ENCODE results near the gene GLS. TPM values are rescaled to one million over a fixed set of nuclear protein-coding genes. Genes with fewer than 3 reads are reported as not detected.

Gene GLS
- total and polyA plus RNA-seq, 2 of the 13 experiments (the other 11 are each of a cell fraction or from before 2014, with no cell fraction given): 78.6 to 183 TPM

GRCh38 chr2:190880378-190881083 lies at the start of gene GLS (continued):
- no peak for TF ChIP-seq NCOA1 (CRISPR knock-in tag; IDR thresholded peaks at IDR 0.05)
- peak; percentile 71 for TF ChIP-seq CREB1 (IDR thresholded peaks at IDR 0.05)
- TF ChIP-seq CREB1 (CRISPR knock-in tag; IDR thresholded peaks at IDR 0.05): no peak
- no peak for TF ChIP-seq ATF7 (IDR thresholded peaks at IDR 0.05)
- TF ChIP-seq ATF7 (CRISPR knock-in tag; IDR thresholded peaks at IDR 0.05): no peak
- TF ChIP-seq TCF7 (IDR thresholded peaks at IDR 0.05; ENCODE audit: low read depth): no peak
- peak; percentile 77; the same call in 1 of the 2 replicates for TF ChIP-seq DMAP1 (CRISPR knock-in tag; IDR thresholded peaks at IDR 0.05)
- TF ChIP-seq ZNF260 (CRISPR knock-in tag; IDR thresholded peaks at IDR 0.05; ENCODE audit: borderline replicate concordance, low read depth): no peak
- TF ChIP-seq NFIB (CRISPR knock-in tag; IDR thresholded peaks at IDR 0.05; ENCODE audit: borderline replicate concordance): no peak
- peak; percentile 24 for TF ChIP-seq ZNF883 (CRISPR knock-in tag; IDR thresholded peaks at IDR 0.05; ENCODE audit: not compliant biosample characterization)
- TF ChIP-seq ZNF101 (CRISPR knock-in tag; IDR thresholded peaks at IDR 0.05; ENCODE audit: borderline replicate concordance, low read depth): no peak
- peak; percentile 81 for TF ChIP-seq UBTF (CRISPR knock-in tag; IDR thresholded peaks at IDR 0.05)
- no peak; the same call in 1 of the 2 replicates for TF ChIP-seq NFE2L2 (IDR thresholded peaks at IDR 0.05; ENCODE audit: low read length)
- TF ChIP-seq NR3C1 (CRISPR knock-in tag; IDR thresholded peaks at IDR 0.05): no peak
- no peak for TF ChIP-seq KDM3A (CRISPR knock-in tag; IDR thresholded peaks at IDR 0.05; ENCODE audit: low read depth)
- TF ChIP-seq, protein P1, sequence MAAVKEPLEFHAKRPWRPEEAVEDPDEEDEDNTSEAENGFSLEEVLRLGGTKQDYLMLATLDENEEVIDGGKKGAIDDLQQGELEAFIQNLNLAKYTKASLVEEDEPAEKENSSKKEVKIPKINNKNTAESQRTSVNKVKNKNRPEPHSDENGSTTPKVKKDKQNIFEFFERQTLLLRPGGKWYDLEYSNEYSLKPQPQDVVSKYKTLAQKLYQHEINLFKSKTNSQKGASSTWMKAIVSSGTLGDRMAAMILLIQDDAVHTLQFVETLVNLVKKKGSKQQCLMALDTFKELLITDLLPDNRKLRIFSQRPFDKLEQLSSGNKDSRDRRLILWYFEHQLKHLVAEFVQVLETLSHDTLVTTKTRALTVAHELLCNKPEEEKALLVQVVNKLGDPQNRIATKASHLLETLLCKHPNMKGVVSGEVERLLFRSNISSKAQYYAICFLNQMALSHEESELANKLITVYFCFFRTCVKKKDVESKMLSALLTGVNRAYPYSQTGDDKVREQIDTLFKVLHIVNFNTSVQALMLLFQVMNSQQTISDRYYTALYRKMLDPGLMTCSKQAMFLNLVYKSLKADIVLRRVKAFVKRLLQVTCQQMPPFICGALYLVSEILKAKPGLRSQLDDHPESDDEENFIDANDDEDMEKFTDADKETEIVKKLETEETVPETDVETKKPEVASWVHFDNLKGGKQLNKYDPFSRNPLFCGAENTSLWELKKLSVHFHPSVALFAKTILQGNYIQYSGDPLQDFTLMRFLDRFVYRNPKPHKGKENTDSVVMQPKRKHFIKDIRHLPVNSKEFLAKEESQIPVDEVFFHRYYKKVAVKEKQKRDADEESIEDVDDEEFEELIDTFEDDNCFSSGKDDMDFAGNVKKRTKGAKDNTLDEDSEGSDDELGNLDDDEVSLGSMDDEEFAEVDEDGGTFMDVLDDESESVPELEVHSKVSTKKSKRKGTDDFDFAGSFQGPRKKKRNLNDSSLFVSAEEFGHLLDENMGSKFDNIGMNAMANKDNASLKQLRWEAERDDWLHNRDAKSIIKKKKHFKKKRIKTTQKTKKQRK (IDR thresholded peaks at IDR 0.05; ENCODE audit: low read length): no peak
- no peak; the same call in 1 of the 2 replicates for TF ChIP-seq ZNF839 (CRISPR knock-in tag; IDR thresholded peaks at IDR 0.05; ENCODE audit: borderline replicate concordance)
- TF ChIP-seq NRL (CRISPR knock-in tag; IDR thresholded peaks at IDR 0.05; ENCODE audit: borderline replicate concordance): peak; percentile 73
- no peak for TF ChIP-seq ZNF7 (CRISPR knock-in tag; IDR thresholded peaks at IDR 0.05)
- TF ChIP-seq PHF5A (CRISPR knock-in tag; IDR thresholded peaks at IDR 0.05; ENCODE audit: low read depth, unreplicated experiment): no peak
- TF ChIP-seq NCOA5 (CRISPR knock-in tag; IDR thresholded peaks at IDR 0.05): no peak
- TF ChIP-seq ARID5B (CRISPR knock-in tag; IDR thresholded peaks at IDR 0.05): 0 out of 2 replicates have a peak, but pooled peaks have one; percentile 33
- TF ChIP-seq MTA3 (CRISPR knock-in tag; IDR thresholded peaks at IDR 0.05): no peak

Data from HepG2 (cell line).